Aorta (tissue), 5 donors: Measurements from ENCODE around the gene LILRB1. TPM values are rescaled to one million over a fixed set of nuclear protein-coding genes. Genes with fewer than 3 reads are reported as not detected.

Source experiments
- ATAC-seq: fragments of 200-7000 bp; cut with Tn5 transposase; one replicate; pipeline ENCODE4 v1.9.1; 2022; ENCODE audit warnings: moderate library complexity; ENCODE audit not compliant: low FRiP score
- DNase-seq, 2 donors: peaks; one replicate each; pipeline ENCODE4 v3.0.0-alpha.2; 2020
- H3K27ac ChIP-seq, 2 donors: one replicate each; pipeline ENCODE4 v1.5.1; 2013; ENCODE audit warnings: low read length in 2 of 2, mild to moderate bottlenecking in 2 of 2, moderate library complexity in 2 of 2, control low read depth in 1 of 2, inconsistent platforms in 1 of 2, low read depth in 1 of 2
- H3K27me3 ChIP-seq, 2 donors: one replicate each; pipeline ENCODE4 v1.6.1; 2013; ENCODE audit warnings: control low read depth in 1 of 2, low read length in 1 of 2, mild to moderate bottlenecking in 1 of 2, moderate library complexity in 1 of 2; ENCODE audit not compliant: insufficient read depth in 2 of 2, control insufficient read depth in 1 of 2
- H3K36me3 ChIP-seq, 2 donors: one replicate each; pipeline ENCODE4 v1.6.1; 2013; ENCODE audit warnings: control low read depth in 1 of 2, low read length in 1 of 2, mild to moderate bottlenecking in 1 of 2; ENCODE audit not compliant: insufficient read depth in 2 of 2, control insufficient read depth in 1 of 2
- H3K4me1 ChIP-seq, 2 donors: one replicate each; pipeline ENCODE4 v1.6.1; 2013; ENCODE audit warnings: low read length in 2 of 2, control low read depth in 1 of 2, mild to moderate bottlenecking in 1 of 2, moderate library complexity in 1 of 2; ENCODE audit not compliant: insufficient read depth in 2 of 2, control insufficient read depth in 1 of 2
- H3K4me3 ChIP-seq, 2 donors: one replicate each; pipeline ENCODE4 v1.5.1; 2013; ENCODE audit warnings: low read length in 2 of 2, control low read depth in 1 of 2, mild to moderate bottlenecking in 1 of 2
- H3K9me3 ChIP-seq: one replicate; pipeline ENCODE4 v1.6.1; 2013; ENCODE audit warnings: mild to moderate bottlenecking, low read length; ENCODE audit not compliant: control insufficient read depth
- WGBS, 2 donors: extraction: QIAGEN DNeasy Blood & Tissue Kit; methylation state at CpG; one replicate each; pipeline ENCODE4 v1.1.7; 2013; 5-methylcytosine and 5-hydroxymethylcytosine counted together
- intact Hi-C, 2 donors: fragments of 100-400 bp; cut with DNase I; formaldehyde crosslinking; loops; one replicate each; pipeline versions ENCODE4 v1.14.2 to v1.15.0; 2022
- polyA plus RNA-seq, 2 donors: library from polyadenylated mRNA; stranded (reverse); fragments of 200-250 nt; gene quantifications; one replicate each; pipeline ENCODE4 v1.2.3, GENCODE V29; 2013
- total RNA-seq, 2 donors: library from RNA; stranded (reverse); fragmentation: NEBNext Ultra II Directional; extraction: Animal tissue kit (Norgen Biotek cat#: 25700); gene quantifications; one replicate each; pipeline ENCODE4 v1.2.1, GENCODE V29; 2021
- donor health status: healthy with polysubstance abuse.
- donor health status: Bipolar disorder and iron deficiency.
- donor health status: DM: no; HTN: no; CAD: no.
- donor health status: DM: no; HTN: no; CAD: no.
- donor health status: DM: yes; HTN: yes; CAD: no.

The LILRB1 gene
- total and polyA plus RNA-seq, 4 donors: 0.61 to 21.3 (median 7.0) TPM

DNA sequence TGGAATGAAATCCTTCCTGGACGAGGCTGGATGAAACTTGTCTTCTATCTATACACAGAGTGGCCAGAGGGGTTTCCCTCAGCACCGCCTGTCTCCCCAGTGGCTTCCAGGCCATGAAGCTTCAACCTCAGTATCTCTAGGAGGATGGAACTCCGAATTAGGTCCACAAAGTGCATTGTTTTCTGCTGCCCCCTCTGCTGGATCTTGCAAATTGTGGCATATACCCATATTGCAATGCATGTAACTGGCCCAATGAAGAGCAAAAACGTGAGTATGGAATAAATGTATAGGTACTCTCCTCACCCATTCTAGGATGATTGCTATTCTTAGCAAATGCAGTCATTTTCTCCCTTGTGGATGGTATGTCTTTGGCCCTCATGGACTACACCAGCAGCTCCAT is 17.8 kb downstream of the LILRB1 start:
- no peaks in the 10 kb centered on the region for H3K9me3 ChIP-seq
- intact Hi-C loops: no loop called here
- WGBS, 2 donors: 51 to 53% methylated on average over 4 of the region's 4 CpGs
- ATAC-seq (no peak), DNase-seq (no peak)
- H3K36me3 ChIP-seq: no peaks in the 10 kb centered on the region
- H3K4me3 ChIP-seq: no peak overlapping the region
- H3K27me3 ChIP-seq: no peaks in the 10 kb centered on the region
- no peak overlapping the region for H3K27ac ChIP-seq
- H3K4me1 ChIP-seq: no peaks in the 10 kb centered on the region

DNA sequence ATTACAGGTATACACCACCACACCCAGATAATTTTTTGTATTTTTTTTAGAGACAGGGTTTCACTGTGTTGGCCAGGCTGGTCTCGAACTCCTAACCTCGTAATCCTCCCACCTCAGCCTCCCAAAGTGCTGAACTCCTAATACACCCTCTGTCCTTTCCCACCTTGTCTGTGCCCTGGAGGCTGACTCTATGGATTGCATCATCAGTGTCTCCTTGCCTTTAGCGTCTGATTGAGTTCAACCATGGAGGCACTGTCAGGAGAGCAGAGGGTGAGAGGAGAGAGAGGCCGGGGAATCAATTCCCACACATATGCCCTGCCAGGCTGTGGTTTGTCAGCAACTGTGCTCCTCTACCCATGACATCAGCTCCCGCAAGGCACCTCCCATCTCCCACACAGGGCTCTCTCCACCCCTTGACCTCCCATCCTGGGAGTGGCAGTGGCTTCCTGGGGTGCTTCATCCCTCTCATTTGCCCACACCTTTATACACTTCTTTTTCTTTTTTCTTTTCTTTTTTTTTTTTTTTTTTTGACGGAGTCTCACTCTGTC is 19.9 kb downstream of the LILRB1 start:
- Histone ChIP-seq H3K4me3 (no peak overlapping the region), H3K36me3 (no peaks in the 10 kb centered on the region), H3K27me3 (no peaks in the 10 kb centered on the region), H3K4me1 (no peaks in the 10 kb centered on the region), H3K9me3 (no peaks in the 10 kb centered on the region), H3K27ac (no peak overlapping the region)
- intact Hi-C loops: no loop called here
- no peak for ATAC-seq
- 77 to 83% methylated on average over 5 to 6 of the region's 6 CpGs for WGBS, 2 donors
- DNase-seq: no peak

DNA sequence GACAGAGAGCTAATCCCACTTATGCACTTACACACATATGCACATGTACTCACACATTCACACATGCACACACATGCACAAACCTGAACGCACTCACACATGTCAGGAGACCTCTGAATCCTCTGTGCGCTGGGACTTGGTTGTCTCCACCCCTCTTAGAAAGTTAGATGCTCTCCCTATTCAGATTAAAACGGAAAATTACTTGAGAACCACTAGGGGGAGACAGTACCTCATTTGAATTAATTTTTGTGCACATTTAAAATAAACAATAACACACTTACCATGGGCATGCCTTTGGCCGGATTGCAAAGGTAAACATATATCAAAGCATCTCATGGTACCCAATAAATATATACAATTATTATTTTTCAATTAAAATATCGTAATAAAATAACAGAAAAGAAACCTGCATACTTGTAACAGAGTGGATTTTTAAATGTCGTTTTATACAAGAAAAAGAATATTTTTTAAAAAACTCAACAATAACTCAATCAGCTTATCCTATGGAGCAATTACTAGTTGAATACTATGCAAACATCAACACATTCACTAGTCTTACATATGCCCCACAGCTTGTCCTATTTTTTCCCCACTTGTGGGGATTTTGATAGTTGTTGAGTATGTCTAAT is 23.0 kb downstream of the LILRB1 start:
- H3K27me3 ChIP-seq: no peaks in the 10 kb centered on the region
- no peak overlapping the region for H3K27ac ChIP-seq
- intact Hi-C loops: no loop called here
- H3K36me3 ChIP-seq: no peaks in the 10 kb centered on the region
- H3K4me1 ChIP-seq: no peaks in the 10 kb centered on the region
- no peaks in the 10 kb centered on the region for H3K9me3 ChIP-seq
- H3K4me3 ChIP-seq: no peak overlapping the region
- no peak for ATAC-seq
- no peak for DNase-seq
- WGBS, 2 donors: 39 to 40% methylated on average over 6 of the region's 6 CpGs

DNA sequence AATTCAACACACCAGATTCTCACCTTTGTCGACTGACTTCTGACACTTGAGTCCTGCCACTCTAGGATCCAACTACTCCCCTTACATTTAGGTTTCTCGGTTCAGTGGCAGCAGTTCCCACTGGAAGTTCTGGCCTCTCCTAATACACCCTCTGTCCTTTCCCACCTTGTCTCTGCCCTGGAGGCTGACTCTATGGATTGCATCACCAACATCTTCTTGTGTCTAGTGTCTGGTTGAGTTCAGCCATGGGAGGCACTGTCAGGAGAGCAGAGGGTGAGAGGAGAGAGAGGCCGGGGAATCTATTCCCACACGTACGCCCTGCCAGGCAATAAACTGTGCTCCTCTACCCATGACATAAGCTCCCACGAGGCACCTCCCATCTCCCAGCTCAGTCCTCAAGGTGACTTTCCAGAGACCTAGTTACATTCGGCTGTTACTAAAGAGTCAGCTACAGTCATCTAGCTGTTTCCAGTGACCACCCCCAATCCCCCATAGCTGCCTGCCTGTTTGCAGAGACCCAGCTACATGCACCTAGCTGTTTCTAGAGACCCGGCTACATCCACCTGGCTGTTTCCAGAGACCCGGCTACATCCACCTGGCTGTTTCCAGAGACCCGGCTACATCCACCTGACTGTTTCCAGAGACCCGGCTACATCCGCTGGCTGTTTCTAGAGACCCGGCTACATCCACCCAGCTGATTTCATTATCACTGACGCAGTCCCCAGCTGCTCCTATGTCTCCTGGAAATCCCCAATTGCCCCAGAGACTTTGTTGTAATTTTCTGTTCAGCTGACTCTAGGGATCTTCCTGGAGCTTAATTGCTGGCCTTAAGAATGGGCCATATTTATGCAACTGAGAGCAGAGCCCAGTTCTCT is 24.4 kb downstream of the LILRB1 start:
- no peaks in the 10 kb centered on the region for H3K36me3 ChIP-seq
- no peak overlapping the region for H3K27ac ChIP-seq
- H3K9me3 ChIP-seq: no peaks in the 10 kb centered on the region
- no peaks in the 10 kb centered on the region for H3K4me1 ChIP-seq
- ATAC-seq (no peak), DNase-seq (no peak)
- no peaks in the 10 kb centered on the region for H3K27me3 ChIP-seq
- intact Hi-C loops: no loop called here
- H3K4me3 ChIP-seq: no peak overlapping the region
- 70 to 72% methylated on average over 14 of the region's 14 CpGs for WGBS, 2 donors

DNA sequence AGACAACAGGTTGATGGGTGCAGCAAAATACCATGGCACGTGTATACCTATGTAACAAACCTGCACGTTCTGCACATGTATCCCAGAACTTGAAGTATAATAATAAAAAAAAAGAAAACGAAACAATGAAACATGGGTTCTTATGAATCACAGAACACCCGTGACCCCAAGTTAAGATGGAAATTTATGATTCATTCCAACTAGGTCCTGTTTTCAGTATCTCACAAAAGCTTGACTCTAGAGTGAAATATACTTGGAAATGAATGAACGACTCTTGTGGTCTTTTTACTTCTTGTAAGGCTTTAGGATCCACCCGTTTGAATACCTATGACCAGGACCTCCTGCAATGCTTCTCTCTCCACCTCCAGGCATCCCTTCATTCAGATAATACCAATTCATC is 29.0 kb downstream of the LILRB1 start:
- H3K36me3 ChIP-seq: no peaks in the 10 kb centered on the region
- intact Hi-C loops: no loop called here
- H3K27me3 ChIP-seq: no peaks in the 10 kb centered on the region
- ATAC-seq (no peak), DNase-seq (no peak)
- H3K4me1 ChIP-seq: no peaks in the 10 kb centered on the region
- H3K4me3 ChIP-seq: no peak overlapping the region
- no peak overlapping the region for H3K27ac ChIP-seq
- 74 to 77% methylated on average over 6 of the region's 6 CpGs for WGBS, 2 donors
- no peaks in the 10 kb centered on the region for H3K9me3 ChIP-seq

DNA sequence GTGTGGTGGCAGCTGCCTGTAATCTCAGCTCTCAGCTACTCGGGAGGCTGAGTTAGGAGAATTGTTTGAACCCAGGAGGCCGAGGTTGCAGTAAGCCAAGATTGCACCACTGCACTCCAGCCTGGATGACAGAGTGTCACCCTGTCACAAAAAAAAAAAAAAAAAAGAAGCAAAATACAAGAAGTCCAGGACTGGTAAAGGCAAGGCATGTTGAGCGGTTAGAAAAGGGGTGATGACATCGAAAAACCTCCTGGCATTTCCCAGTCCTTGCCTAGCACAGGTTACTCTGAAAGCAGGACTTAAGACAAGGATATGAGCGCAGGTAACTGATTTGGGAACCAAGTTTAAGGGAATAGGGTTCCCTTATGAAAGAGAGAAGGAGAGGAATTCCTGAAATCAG is 30.0 kb downstream of the LILRB1 start:
- Histone ChIP-seq H3K27me3 (no peaks in the 10 kb centered on the region), H3K9me3 (no peaks in the 10 kb centered on the region), H3K36me3 (no peaks in the 10 kb centered on the region), H3K4me3 (no peak overlapping the region), H3K27ac (no peak overlapping the region), H3K4me1 (no peaks in the 10 kb centered on the region)
- DNase-seq: no peak
- no peak for ATAC-seq
- WGBS, 2 donors: 75% methylated on average over 5 of the region's 5 CpGs
- intact Hi-C loops: no loop called here

DNA sequence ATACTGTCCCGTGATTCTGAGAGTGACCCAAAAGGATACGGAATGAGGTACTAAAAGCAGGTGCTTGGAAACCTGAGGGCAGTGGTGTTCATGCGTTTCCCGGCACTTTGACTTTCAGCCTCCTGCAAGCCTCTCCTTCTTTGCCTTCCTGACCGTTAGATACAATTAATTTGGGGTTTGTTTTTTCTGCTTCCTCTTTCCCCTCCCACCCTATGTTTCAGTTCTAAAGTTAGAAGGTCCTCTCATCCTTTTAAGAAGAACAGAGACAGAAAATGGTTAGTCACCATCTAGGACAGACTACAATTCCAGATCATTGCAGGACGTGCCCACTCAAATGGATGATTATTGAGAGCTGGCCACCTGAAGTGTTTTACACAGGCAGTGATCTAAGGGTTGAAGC is 30.7 kb downstream of the LILRB1 start:
- Histone ChIP-seq H3K36me3 (no peaks in the 10 kb centered on the region), H3K27me3 (no peaks in the 10 kb centered on the region), H3K4me1 (no peaks in the 10 kb centered on the region), H3K9me3 (no peaks in the 10 kb centered on the region), H3K27ac (no peak overlapping the region), H3K4me3 (no peak overlapping the region)
- intact Hi-C loops: no loop called here
- ATAC-seq (no peak), DNase-seq (no peak)
- 82 to 85% methylated on average over 6 of the region's 6 CpGs for WGBS, 2 donors

DNA sequence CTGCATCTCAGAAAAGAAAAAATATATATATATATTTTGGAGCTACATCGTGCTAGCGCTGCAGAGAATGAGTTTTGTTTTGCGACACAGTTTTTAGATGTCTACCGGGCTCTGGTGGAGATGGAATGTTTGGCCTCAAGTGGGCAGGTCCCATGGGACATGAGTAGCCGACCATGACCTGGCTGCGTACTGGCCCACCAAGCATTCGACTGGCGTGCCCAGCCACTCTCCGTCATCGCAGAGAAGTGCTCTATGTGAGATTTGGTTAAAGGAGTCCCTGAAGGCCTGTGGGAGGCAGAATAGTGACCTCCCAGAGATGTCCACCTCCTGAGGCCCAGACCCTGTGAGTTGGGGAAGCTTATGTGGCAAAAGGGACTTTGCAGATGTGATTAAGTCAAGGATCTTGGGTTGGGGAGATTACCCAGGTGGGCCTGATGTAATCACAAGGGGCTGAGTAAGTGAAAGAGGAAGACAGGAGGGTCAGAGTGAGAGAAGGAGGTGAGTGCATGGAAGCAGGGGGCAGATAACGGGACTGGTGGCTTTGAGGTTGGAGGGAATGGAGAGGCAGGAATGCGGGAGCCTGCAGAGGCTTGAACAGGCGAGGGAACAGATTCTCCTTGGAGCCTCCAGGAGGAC is 31.7 kb downstream of the LILRB1 start:
- intact Hi-C loops: no loop called here
- H3K27me3 ChIP-seq: no peaks in the 10 kb centered on the region
- ATAC-seq (no peak), DNase-seq (no peak)
- no peak overlapping the region for H3K27ac ChIP-seq
- no peaks in the 10 kb centered on the region for H3K4me1 ChIP-seq
- 75 to 83% methylated on average over 13 of the region's 13 CpGs for WGBS, 2 donors
- H3K9me3 ChIP-seq: no peaks in the 10 kb centered on the region
- no peaks in the 10 kb centered on the region for H3K36me3 ChIP-seq
- no peak overlapping the region for H3K4me3 ChIP-seq
